Activated T-cell treated with anti-CD3 and anti-CD28 coated beads, Interleukin-2, amount 50 U/mL, for 48 hours (primary cell): ENCODE measurements around the gene NIBAN1.
"Not testable (repeated sequence)": the region's sequence is repeated elsewhere in the genome, so short reads cannot be mapped to it uniquely, and the experiment has no call there.

Source experiments
- DNase-seq, 2 experiments: peaks; one replicate each; pipeline ENCODE4 v3.0.0-alpha.2; 2020

NIBAN1 gene

DNA sequence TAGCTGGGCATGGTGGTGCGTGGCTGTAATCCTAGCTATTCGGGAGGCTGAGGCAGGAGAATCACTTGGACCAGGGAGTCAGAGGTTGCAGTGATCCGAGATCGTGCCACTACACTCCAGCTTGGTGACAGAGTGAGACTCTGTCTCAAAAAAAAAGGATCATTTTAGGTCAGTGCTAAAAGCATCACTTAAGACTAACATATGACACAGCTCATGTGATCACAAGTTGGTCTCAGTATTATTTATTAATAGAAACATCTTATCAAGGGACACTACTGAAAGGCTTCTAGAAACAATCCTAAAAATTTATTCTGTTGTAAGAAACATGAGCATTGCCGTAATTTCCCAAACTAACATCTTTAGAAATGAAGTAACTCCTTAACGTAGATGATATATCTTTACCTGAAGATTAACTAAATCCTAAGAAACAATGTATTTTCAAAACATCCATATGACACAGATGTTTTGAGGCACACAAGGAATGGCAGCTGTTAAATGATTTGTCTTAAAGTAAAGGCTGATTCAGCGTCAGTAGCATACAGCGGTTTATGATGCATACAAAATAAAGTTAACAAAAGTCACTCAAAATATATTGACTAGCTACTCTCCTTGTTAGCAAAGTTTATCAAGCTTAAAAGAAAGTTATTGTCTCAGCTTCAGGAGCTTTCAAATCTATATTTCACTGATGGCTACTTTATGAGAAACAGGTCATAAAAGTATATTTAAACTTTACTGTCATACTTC is 2.6 kb downstream of the NIBAN1 start:
- DNase-seq: no peak

DNA sequence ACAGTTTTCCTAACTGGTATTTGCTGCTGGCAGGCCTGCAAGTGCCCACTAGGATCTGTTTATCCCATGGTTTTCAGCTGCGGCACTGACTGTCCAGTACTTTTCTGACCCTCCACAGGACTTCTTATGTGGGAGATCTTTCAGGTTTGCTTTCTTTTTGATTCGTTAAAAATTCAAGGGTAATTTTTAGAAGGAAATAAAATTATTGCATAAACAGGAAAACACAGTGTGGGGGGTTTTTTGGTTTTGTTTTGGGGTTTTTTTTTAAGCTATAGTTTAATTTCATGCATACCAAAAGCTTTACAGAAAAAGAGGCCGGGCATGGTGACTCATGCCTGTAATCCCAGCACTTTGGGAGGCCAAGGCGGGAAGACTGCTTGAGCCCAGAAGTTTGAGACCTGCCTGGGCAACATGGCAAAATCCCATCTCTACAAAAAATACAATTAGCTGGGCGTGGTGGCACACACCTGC is 3.6 kb downstream of the NIBAN1 start:
- DNase-seq: no peak

DNA sequence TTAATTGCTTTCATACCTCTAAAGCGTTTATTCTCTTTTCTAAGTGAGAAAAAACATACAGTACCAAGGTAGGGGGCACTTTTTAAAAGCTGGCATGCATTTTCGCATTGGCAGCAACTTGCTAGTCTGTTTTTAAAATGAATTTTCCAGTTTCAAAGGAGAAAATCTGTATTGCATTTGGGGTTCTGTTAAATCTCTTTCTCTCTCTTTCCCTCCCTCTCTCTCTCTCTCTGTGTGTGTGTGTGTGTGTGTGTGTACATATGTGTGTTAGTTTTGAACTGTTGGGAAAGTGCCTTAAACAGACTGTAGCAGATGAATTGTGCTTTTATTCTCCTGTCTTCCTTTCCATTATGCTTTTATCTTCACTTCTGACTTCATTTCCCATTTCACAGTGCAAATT is 7.3 kb downstream of the NIBAN1 start:
- no peak for DNase-seq

GRCh38 chr1:184965944-184966860 is 8.1 kb downstream of the NIBAN1 start:
- DNase-seq: no peak

GRCh38 chr1:184965439-184965838 is 8.9 kb downstream of the NIBAN1 start:
- DNase-seq: no peak

- no peak for DNase-seq
These were observed 14.7 kb downstream of the NIBAN1 start for GRCh38 chr1:184959626-184960025.

DNA sequence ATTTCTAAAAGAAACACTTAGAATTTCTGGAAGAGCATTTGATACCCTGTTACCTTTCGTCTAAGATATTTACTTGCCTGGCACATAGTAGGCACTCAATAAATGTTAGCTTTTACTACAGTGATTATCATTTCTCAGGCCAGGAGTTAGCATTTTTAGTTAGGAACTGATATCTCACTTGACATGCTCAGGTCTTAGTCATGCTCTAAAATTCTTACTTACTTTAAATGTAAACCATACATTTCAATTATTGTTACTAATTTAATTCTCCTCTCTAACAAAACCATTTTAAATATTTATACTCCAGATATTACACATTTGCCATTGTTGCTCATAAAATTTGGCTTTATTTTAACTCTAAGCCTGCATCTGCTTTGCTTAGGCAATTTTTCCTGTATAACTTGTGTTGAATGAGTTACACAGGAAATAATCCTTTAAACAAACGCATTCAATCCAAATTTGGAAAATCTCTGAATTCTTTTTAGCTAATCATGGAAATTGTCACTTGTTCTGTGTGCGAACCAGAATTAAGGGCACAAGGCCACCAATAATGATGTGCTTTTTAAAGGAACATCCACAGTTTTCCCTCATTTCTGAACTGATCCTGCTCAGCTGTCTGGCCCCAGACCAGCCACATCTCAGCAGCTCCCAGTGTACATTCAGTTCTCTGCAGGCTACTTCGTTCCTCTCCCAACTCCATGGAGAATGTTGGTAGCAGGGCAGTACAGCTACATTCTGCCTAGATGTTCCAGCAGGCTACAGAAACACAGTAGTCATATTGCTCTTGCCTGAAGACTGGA is 15.6 kb downstream of the NIBAN1 start:
- no peak for DNase-seq

DNA sequence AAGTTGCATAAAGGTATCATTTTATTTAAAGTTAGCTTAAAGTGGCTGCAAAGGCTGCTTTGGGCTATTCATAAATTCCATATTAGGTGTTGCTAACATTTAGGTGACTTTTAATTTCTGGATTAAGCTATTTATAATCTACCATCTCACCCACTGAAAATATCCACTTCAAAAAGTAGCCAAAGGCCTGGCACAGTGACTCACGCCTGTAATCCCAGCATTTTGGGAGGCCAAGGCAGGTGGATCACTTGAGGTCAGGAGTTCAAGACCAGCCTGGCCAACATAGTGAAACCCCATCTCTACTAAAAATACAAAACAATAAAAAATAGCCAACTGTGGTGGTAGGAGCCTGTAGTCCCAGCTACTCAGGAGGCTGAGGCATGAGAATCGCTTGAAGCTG is 16.4 kb downstream of the NIBAN1 start:
- not testable (repeated sequence) for DNase-seq

DNA sequence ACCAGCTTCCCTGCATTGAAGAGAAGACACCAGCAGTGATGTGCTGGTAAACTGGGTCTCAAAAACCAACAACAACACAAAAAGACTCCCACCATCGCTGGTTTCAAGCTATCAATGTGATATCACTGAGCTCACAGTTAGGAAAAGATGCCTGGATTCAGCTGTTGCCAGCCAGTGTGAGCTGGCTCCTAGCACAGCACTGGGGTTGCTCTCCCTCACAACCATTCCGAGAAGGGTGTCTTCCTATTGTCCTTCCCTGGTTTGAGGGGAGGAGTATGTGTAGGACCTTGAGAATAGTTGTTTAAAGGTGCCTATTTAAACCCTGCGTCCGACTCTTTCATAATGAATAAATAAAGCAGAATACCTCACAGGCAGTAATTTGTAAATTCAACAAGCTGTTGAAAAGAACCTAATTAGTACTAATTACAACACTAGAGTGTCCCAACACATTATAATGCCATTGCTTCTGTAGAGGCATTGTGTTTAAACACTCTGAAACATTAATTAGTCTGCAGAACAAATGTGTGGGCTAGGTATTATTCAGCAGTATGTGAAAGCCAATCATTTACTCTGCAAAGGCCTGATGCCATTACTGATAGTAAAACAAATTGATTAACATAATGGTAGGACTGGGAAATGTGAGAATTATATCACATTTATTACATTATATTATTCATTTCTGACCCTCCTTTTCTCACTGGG is 17.2 kb downstream of the NIBAN1 start:
- DNase-seq: no peak

DNA sequence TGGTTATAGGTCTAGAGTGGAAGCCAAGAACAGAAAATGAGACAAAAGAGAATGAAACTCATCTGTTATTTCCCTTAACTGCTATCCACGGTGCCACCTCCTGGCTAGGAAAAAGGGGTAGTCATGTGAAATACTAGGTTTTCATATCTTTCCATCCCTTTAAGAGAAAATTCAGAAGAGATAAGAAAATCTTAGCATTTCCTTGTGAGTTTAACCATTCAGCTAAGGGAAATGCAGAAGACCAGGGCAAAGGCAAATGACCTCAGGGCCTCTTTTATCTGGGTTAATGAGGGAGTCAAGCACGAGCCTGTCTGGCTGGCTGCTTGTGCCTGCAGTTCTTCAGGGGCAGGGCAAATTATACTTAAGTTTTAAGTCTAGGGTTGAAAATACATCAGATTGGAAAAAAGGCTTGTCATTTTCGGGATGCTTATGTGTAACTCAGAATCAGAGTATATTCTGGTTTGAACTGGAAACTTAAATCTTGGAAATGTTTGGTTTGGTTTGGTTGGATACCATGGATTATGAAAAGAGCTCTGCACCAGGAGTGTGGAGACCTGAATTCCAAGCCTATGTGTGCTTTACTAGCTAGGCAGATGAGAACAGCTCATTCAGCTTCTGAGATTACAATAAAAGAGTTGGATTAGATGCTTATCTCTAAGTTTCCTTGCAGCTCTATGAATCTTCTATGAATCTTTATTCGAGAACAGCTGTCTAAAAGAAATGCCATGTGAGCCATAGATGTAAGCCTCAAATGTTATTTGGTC is 19.9 kb downstream of the NIBAN1 start:
- no peak for DNase-seq

- DNase-seq: no peak
These were observed 20.6 kb downstream of the NIBAN1 start for GRCh38 chr1:184953600-184954219.

- DNase-seq: no peak
These were observed 21.9 kb downstream of the NIBAN1 start for GRCh38 chr1:184952428-184952827.

- no peak for DNase-seq
These were observed 22.5 kb downstream of the NIBAN1 start for GRCh38 chr1:184951788-184952187.

DNA sequence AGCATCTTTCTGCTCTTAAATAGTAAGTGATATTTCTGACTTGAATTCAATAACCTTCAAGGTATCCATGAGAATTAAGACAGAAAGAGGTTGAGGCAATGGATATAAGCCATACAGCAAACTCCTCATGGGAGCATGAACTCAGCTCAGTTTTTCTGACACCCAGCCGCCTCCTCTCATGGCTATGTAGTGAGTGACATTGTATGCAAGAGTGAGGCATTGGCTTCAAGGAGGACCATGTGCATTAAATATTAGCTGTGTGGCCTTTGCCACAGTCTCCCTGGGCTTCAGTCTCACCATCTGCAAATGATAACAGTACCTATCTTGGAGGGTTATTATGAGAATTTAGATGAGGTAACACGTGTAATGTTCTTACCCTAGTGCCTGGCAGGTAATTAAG is 23.4 kb downstream of the NIBAN1 start:
- DNase-seq: no peak

DNA sequence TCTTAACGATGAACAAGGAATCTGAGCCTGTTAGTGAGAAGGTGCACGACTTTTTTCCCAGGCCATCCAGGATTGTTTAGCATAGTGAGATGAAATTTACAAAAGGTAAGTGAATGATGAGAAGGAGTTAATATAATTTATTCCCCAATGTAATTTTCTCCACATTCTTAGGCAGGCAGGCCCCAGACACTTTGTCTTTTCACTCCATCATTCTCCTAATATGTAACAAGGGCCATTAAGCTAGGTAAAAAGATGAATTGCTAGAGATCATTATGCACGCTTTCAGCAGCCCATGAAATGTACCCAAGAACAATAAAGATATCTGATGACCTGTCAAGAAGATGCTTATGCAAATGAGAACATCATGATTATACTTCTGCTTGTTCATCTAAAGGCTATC is 24.1 kb downstream of the NIBAN1 start:
- DNase-seq: no peak

DNA sequence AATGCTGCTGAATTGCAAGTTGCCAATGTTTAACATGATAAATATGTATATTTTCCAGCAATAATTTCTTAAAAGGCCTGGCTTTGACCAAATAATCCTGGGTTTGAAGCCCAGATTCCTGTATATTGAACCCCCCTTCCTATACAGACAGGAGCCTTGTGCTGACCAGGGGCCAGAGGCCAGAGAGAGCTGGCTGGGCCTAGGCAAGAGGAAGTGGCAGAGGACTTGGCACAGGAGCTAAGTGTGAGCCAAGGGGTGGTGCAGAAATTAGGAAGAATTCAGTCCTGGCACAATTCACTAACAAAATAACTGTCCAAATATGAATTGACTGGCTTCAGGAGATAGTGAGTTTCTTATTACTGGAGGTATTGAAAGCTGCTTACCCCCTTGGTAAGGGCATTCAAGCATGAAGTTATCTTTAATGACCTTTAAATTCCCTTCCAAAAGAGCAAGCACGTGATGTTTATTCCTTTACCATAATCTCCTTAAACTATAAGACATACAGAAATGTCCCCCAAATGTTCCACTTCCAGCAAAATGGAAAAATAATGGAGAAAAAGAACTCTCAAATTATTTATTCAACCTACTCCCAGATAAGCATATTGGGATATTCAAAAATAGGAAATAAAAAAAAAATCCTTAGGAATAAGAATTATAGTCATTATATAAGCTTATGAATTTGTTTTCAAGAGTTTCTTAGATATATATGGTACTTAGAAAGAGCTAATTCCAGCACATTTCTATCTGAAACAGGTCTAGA is 26.6 kb downstream of the NIBAN1 start:
- DNase-seq: no peak

DNA sequence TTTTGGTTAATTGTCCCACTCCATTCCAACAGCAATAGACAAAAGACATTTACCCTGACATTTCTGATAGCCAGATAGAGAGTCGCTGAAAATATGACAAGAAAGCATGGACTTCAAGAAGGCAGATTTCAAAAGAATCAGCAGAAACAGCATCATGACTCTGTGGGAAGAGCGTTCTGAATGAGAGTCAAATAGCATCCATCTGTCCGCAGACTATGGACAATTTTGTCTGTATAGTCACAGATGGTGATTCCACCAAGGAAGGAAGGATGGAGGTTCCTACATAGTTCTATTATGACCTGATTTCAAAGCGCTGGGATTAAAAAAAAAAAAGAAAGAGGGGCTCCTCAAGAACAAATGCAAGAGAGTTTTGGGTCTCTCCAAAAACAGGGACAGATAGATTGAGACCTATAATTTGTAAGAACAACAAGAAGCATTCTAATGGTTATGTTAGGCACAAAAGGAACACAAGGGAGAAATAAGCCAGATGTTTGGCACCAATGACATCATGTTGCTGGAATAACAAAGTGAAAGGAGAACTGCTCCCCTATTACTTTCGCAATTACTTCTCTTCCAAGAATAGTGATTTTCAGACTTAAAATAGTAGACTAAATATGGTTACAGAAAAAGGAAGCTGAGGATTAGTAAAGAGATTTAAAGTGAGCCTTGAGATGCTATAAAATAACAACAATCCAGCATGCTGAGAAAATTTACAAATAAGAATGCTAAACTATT is 28.5 kb downstream of the NIBAN1 start:
- no peak for DNase-seq

- no peak for DNase-seq
These were observed 29.3 kb downstream of the NIBAN1 start for GRCh38 chr1:184945029-184945428.

- no peak for DNase-seq
These were observed 30.3 kb downstream of the NIBAN1 start for GRCh38 chr1:184943998-184944397.

DNA sequence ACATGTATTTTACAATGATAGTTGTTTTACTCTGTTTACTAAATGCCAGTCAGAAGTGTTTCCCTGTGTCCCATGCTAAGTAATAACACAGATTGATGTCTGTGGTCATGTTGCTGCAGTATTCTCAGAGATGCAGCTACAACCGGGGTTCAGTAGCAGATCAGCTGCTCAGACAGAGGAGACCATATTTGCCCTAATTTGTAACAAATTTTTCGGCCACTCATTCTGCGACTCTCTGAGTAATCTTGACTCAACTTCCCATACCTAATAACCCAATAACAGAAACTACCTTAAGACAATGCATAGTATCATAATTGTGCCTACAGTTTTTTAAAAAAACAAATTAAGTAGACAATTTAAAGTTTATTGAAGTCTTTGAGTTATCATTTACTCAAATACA is 32.6 kb downstream of the NIBAN1 start:
- no peak for DNase-seq
